ENCODE measurements around the gene KNTC1.

Gene KNTC1

DNA sequence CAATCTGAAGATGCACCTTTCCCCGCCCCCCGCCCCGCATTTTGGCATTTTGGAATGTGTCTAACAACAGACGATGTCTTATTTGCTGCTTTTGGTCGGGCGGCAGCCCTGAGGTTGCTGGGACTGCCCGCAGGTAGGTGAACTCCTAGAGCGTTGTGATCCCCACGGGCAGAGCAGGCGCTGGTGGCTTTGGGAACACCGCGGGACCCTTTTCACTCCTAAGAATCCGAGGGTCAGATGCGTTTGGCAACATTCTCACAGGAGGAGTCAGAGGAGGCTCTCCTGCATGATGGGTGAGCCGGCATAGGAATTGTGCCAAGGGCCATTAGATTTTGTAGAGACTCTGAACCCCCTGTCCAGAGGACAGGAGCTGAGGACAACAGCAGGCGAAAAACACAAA, 134.2 kb downstream of the KNTC1 start:
- DNase-seq, result no peak

DNA sequence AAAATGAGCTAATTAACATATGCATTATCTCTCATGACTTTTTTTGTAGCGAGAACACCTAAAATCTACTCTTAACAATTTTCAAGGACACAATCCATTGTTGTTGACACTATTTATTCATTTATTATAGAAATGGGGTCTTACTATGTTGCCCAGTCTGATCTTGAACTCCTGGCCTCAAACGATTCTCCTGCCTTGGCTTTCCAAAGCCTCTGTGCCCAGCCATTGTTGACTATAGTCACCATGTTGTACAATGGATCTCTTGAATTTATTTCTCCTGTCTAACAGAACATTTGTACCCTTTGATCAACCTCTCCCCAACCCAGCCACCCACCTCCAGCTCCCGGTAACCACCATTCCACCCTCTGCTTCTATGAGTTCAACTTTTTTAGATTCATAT, 134.9 kb downstream of the KNTC1 start:
- no peak for DNase-seq

DNA sequence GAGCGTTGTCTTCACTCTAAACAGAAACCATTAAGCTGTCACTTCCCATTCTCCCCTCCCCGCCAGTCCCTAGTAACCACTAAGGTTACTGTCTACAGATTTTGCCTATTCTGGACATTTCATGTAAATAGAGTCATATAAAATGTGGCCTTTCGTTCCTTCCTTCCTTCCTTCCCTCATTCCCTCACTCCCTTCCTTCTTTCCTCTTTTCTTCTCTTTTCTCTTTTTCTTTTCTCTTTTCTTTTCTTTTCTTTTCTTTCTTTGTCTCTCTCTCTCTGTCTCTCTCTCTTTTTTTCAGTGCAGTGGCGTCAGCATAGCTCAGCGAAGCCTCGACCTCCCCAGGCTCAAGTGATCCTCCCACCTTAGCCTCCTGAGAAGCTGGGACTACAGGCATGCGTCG, 138.3 kb downstream of the KNTC1 start:
- no peak for DNase-seq

DNA sequence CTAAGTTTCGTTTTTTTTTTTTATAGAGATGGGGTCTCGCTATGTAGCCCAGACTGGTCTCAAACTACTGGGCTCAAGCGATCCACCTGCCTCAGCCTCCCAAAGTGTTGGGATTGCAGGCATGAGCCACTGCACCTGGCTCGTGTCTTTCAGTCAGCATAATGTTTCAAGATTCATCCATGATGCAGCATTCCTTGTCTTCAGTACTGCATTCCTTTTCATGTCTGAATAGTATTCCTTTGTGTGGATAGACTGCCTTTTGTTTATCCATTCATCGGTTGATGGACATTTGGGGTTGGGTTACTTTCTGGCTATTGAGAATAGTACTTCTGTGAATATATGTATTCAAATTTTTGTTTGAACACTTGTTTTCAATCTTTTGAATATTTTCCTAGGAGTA, 138.7 kb downstream of the KNTC1 start:
- no peak for DNase-seq

DNA sequence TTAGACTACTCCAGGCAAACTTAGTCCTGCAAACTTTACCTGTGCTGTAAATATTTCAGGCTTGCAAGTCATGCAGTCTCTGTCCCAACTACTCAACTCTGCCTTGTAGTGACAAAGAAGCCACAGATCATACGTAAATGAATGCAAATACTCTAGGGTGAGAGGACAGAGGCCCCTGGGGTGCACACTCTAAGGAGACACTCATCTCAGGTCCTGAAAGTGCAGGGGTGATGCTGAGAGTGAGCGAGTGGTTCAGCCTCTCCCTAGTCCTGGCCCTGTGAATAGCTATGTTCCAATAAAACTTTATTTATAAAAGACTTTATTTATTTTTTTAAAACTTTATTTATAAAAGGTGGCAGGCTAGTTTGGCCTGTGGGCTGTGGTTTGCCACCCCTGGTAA, 141.2 kb downstream of the KNTC1 start:
- no peak for DNase-seq

DNA sequence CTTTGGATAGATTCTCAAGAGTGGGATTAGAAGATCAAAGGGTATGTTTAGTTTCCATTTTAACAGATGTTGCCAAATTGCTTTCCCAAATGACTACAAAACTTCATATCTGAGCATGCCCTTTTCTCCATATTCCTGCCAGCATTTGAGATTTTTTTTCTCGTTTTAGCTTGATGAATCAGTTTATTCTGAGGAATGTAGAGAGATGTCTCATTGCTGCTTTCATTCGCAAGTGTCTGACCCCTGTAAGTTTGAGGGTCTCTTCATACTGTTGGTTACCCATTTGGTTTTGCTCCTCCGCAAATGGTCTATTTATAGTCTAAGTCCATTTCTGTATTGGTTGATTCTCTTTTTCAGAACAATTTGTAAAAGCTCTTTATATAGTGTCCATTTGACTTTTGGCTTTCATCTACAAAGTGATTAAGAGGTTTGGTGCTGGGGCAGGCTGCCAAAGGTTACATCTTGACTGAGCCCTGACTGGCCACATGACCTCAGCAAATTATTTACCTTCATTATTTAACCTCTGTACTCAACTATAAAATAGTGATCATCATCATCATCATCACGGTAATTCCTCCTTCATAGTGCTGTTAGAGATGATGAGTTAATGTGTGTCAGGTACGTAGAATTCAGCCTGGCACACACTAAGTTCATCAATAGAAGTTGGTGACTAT, 142.5 kb downstream of the KNTC1 start:
- DNase-seq, result no peak

DNA sequence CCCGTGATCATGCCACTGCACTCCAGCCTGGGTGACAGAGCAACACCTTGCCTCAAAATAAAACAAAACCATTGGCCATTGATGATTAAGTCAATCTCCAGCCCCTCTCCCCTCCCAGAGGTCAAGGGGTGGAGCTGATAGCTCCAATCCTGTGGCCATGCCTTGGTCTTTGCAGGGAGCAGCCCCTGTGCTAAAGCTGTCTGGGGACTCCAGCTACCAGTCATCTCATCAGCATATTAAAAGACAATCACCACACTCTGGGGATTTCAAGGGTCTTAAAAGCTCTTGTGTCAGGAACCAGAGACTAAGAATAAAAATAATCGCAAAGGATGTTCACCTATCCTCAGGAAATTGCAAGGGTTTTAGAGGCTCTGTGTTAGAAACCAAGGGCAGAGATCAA, 145.5 kb downstream of the KNTC1 start:
- no peak for DNase-seq
